Superior temporal gyrus (tissue), 1 donor: ENCODE measurements around the gene ITIH6.

Source experiments
- DNase-seq: peaks from one replicate; pipeline ENCODE4 v3.0.0-alpha.2; 2016; ENCODE audit errors: extremely low spot score

ITIH6 gene

DNA sequence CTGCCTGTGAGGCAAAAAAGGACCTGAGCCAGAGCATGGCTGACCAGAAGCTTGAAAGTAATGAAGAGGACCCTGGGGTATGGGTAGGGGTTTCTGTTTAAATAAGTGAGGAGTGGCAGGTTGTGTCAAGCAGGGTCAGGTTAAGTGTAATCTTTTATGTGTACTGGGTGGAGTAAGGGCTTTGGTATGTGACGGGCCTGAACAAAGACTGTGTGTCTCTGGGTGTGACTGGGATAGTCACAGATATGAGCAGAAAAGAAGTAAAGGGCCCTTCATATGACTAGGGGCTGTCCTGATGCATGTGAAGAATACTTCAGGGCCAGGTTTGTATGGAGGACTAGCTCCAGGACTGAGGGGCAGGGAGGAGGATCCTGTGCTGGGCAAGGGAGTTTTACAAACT is 82.4 kb downstream of the ITIH6 start:
- DNase-seq, result no peak

GRCh38 chrX:54714424-54714823 is 83.6 kb downstream of the ITIH6 start:
- no peak for DNase-seq

DNA sequence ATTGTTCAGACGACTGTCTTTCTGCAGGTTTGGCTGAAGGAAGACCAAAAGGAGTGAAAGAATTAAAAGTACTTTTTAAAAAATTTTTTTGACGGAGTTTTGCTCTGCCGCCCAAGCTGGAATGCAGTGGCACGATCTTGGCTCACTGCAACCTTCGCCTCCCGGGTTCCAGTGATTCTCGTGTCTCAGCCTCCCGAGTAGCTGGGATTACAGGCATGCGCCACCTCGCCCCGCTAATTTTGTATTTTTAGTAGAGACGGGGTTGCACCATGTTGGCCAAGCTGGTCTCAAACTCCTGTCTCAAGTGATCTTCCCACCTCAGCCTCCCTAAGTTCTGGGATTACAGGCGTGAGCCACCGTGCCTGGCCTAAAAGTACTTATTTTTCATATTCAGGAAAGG is 86.3 kb downstream of the ITIH6 start:
- no peak for DNase-seq

- DNase-seq, result no peak
Observed at GRCh38 chrX:54710920-54711319, 87.1 kb downstream of the ITIH6 start.

GRCh38 chrX:54708404-54708803 is 89.7 kb downstream of the ITIH6 start:
- no peak for DNase-seq
